HG03575 (cell line): ENCODE results near the gene CPPED1.

Experiments used
- ATAC-seq: cut with Tn5 transposase; IDR thresholded peaks from one replicate; pipeline ENCODE4 v1.9.1; 2021; ENCODE audit not compliant: unreplicated experiment, insufficient number of reproducible peaks, low FRiP score; ENCODE audit errors: extremely low read depth

Gene CPPED1

GRCh38 chr16:12669908-12670307 lies 133.8 kb downstream of the CPPED1 start:
- ATAC-seq, result no peak

- no peak for ATAC-seq
These were observed 135.8 kb downstream of the CPPED1 start for GRCh38 chr16:12667909-12668308.

- no peak for ATAC-seq
These were observed 139.4 kb downstream of the CPPED1 start for GRCh38 chr16:12664164-12664733.

GRCh38 chr16:12661656-12662172 lies 142.0 kb downstream of the CPPED1 start:
- no peak for ATAC-seq

- ATAC-seq, result no peak
These were observed 143.8 kb downstream of the CPPED1 start for GRCh38 chr16:12659871-12660270.

DNA sequence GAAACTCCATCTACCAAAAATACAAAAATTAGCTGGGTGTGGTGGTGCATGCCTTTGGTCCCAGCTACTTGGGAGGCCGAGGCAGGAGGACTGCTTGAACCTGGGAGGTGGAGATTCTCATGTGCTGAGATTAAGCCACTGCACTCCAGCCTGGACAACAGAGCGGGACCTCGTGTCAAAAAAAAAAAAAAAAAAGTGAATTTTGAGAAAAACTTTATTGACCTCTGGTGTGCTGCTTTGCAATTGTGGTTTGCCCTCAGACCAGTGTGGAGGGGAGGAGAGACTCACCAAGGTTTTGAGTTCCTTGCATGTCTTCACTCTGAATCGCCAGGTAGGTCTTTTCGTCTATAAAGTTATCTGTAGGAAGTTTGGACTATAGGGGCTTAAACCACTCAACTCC lies 145.2 kb downstream of the CPPED1 start:
- no peak for ATAC-seq

GRCh38 chr16:12655537-12655936 lies 148.2 kb downstream of the CPPED1 start:
- no peak for ATAC-seq

DNA sequence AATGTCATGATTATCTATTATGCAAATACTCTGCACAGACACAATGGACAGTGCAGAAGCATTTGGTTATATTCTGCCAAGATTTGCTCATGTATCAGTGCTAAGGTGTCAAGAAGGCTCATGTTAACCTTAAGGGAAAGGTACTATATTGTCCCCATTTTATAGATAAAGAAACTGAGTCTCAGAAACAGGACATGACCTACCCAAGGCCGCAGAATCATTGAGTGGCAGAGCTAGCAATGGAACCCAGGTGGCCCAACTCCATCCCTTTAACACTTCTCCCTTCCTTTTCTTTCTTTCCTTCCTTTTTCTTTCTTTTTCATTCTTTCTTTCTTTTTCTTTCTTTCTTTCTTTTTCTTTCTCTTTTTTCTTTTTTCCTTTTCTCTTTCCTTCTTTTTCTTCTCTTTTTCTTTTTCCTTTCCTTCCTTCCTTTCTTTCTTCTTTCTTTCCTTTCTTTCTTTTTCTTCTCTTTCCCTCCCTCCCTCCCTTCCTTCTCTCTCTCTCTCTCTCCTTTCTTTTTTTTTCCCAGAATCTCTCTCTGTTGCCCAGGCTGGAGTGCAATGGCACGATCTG lies 149.8 kb downstream of the CPPED1 start:
- no peak for ATAC-seq

GRCh38 chr16:12652924-12653323 lies 150.8 kb downstream of the CPPED1 start:
- no peak for ATAC-seq

GRCh38 chr16:12651765-12652512 lies 151.7 kb downstream of the CPPED1 start:
- ATAC-seq, result no peak

- ATAC-seq, result no peak
These were observed 154.3 kb downstream of the CPPED1 start for GRCh38 chr16:12649356-12649755.

DNA sequence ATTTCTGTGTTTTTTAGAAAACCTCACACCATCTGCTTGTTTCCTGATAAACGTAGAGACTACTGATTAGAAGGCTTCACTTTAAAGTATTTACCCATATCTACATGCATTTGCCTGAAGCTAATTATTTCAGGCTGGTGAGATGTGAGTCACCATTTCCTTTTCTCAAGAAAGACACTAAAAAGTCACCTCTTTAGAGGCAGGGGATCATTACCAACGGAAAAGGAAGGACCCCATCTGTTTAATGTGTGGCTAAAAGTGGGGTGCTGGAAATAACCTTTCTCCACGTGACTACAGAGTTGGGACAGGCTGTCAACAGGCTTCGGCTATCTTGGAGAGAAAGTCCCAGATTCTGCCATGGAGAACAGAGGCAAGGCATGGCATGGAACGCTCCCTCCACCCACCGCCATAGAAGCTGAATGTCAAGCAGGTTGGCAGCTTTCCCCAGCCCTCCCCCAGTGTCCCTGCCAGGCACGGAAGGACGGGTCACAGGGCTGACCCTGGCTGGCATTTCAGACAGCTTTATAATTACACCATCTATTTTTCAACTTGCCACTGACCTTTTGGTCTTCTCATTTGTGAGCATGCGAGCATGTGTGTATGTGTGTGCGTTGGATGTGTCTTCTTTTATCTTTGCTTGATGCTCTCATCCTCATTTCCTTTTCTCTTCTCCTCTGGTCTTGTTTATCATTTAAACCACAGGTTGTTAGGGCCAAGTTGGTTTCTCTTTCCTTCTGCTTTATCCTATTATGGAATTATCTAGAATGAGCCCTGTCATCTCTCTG lies 157.0 kb downstream of the CPPED1 start:
- no peak for ATAC-seq

DNA sequence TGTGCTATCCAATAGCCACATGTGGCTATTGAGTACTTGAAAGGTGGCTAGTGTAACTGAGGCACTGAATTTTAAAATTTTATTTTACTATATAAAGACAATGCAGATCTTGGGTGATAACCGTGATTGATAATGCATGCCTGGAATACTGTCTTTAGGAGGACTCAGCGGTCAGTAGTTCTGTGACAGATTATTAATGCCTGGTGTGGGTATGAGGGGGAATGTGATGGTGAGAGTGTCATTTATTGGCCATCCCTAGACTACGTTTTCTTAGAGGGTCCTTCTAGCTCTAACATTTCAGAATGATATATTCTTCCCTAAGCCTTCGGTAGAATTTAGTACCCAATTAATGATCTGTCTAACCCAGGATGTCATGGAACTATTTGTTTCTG lies 157.6 kb downstream of the CPPED1 start:
- ATAC-seq, result no peak

GRCh38 chr16:12643034-12643455 lies 160.6 kb downstream of the CPPED1 start:
- ATAC-seq, result no peak

GRCh38 chr16:12639044-12639443 lies 164.6 kb downstream of the CPPED1 start:
- ATAC-seq, result no peak

DNA sequence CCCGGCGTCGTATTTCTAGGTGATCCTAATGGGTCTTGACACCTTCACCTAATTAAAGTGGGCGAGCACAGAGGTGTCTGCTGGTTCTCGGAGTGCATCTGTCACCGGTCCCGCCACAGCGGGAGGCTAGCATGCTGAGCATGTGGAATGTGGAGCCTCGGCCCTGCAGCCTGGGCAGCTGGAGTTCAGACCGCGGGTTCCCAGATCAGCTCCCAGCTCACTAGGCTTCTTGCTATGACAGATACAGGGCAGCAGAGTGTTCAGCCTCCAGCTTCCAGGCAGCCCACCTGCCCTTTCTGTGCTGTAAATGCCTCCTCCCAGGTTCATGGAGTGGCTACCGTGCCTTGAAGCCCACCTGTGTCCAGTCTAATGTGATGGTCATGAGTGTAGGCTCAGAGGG lies 166.7 kb downstream of the CPPED1 start:
- ATAC-seq, result no peak

DNA sequence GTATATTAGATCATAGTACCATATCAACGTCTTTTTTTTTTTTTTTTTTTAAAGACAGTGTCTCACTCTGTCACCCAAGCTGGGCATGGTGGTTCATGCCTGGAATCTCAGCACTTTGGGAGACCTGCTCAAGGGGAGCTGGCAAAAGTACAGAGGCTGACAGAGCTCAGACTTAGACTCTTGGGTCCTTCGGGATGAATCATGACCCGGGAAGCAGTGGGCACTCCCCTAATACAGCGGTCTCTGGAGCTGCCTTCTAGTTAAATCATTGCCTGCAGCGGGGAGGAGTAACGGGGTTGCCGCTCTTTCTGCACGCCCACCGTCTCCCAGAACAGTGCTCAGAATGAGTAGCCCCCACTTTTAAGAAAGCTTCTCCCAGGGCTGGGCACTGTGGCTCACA lies 174.4 kb downstream of the CPPED1 start:
- ATAC-seq, result no peak

DNA sequence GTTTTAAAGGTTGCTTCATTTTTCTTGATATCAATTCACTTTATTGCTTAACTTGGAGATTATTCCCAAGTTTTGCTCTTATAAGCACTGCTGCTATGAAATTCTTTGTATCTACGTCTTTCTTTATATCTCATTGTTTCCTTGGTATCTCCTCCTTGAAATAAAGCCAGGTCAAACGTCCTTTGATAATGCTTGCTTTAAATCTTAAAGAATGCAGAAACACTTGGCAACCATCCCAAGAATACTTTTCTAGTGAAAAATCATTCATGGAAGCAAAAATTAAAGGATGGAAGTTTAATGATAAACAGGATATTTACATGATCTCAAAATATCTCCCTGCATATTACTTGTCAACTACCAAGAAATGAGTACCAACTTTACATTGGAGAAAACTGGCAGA lies 175.2 kb downstream of the CPPED1 start:
- ATAC-seq, result no peak

DNA sequence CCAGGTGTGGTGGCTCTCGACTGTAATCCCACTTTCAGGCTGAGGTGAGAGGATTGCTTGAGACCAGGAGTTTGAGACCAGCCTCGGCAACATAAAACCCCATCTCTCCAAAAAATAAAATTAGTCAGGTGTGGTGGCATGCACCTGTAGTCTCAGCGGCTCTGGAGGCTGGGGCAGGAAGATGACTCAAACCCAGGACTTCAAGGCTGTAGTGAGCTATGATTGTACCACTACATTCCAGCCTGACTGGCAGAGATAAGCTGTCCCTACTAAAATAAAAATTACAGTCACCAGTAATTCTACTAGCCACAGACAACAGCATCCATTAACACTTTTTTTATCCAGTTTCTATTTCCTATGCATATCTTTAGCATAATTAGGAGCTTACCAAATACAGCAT lies 176.3 kb downstream of the CPPED1 start:
- ATAC-seq, result no peak

DNA sequence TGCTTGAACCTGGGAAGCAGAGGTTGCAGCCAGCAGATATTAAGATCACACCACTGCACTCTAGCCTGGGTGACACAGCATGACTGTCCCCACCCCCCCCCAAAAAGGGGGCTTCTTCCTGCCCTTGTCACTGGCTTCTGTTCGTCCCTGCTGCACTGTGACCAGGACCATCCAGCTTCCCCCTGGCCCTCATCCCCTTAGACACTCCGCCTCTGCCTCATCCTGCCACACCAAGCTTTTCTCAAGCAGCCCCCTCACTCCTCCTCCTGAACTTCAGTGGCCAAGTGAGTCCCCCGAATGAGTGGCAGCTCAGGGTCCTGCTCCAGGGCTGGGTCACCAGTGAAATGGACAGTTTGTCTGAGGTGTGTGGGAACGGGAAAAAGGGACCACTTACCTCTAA lies 177.3 kb downstream of the CPPED1 start:
- no peak for ATAC-seq
